Epithelial cell of proximal tubule (primary cell): ENCODE measurements around the gene CPB2. TPM values are rescaled to one million over a fixed set of nuclear protein-coding genes. Genes with fewer than 3 reads are reported as not detected.

Experiments
- DNase-seq: peaks from one replicate; pipeline ENCODE4 v3.0.0-alpha.2; 2011; ENCODE audit warnings: low read depth
- H3K4me3 ChIP-seq: 2 replicates; pipeline ENCODE4 v1.5.1; 2011; ENCODE audit warnings: low read depth, mild to moderate bottlenecking, low read length
- total RNA-seq: library from RNA; depleted of rRNA; stranded (reverse); fragments of >200 nt; gene quantifications from 2 replicates; pipeline ENCODE4 v1.2.3, GENCODE V29; 2015
- TF ChIP-seq, protein P1 (sequence below): conservative IDR thresholded peaks from 2 replicates; pipeline ENCODE4 v1.5.1; 2012; ENCODE audit warnings: low read depth, mild to moderate bottlenecking, low read length

CPB2 gene, protein sequence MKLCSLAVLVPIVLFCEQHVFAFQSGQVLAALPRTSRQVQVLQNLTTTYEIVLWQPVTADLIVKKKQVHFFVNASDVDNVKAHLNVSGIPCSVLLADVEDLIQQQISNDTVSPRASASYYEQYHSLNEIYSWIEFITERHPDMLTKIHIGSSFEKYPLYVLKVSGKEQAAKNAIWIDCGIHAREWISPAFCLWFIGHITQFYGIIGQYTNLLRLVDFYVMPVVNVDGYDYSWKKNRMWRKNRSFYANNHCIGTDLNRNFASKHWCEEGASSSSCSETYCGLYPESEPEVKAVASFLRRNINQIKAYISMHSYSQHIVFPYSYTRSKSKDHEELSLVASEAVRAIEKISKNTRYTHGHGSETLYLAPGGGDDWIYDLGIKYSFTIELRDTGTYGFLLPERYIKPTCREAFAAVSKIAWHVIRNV
- total RNA-seq = not detected in 2 replicates

DNA sequence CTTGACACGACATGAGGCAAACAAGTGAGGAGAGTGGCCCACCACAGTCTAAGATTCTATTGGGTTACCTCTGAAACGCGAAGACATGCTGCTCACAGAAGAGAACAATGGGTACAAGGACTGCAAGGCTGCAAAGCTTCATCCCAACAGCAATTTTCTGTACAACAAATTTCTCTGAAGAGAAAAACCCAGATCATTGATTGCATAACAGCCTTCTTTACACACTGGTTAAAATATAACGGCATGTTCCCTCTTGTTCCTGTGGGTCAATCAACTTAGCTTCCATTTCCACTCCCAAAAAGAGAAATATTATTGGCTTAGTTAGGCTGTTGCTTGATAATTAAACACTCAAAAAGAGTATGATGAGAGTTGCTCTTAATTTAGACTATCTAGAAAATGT is at the start of gene CPB2:
Gene CPB2 (minus strand): TSS at position 166 of the 400 bp plus-strand sequence. CDS start 24 bp downstream, at position 142.
- H3K4me3 ChIP-seq = no peak within 1 kb of the TSS
- TF ChIP-seq, protein P1, sequence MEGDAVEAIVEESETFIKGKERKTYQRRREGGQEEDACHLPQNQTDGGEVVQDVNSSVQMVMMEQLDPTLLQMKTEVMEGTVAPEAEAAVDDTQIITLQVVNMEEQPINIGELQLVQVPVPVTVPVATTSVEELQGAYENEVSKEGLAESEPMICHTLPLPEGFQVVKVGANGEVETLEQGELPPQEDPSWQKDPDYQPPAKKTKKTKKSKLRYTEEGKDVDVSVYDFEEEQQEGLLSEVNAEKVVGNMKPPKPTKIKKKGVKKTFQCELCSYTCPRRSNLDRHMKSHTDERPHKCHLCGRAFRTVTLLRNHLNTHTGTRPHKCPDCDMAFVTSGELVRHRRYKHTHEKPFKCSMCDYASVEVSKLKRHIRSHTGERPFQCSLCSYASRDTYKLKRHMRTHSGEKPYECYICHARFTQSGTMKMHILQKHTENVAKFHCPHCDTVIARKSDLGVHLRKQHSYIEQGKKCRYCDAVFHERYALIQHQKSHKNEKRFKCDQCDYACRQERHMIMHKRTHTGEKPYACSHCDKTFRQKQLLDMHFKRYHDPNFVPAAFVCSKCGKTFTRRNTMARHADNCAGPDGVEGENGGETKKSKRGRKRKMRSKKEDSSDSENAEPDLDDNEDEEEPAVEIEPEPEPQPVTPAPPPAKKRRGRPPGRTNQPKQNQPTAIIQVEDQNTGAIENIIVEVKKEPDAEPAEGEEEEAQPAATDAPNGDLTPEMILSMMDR = no peak
- no peak for DNase-seq

DNA sequence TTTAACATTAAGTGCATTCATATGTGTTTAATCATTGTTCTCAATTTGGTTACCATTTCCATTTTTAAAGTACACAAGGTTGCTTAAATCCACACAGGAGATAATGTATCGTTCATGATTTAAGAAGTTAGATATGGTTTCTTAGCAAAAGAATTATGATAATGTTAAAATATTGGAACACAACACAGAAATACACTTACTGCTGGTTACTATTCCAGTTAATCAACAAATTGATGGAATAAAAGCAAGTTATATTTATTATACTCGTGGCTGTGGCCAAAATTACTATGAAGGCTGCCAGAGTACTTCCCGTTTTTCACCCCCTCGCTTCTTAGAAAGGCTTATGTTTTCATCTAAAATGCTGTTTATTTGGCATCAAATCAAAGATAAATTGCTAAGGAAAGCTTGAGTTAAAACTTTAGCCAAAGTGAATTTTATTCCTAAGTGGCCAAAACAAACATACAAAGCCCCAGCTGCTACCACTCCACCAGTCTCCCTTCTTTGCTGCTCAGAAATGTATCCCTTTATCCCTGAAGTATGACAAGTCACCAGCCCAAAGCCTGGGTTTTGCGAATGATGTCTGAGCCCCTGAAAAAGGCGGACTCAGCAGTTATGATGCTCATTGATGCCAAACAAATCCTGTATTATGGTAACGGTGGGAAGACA is 49.4 kb upstream of the CPB2 start:
- TF ChIP-seq, protein P1 = no peak
- no peak for DNase-seq
- H3K4me3 ChIP-seq = no peak overlapping the region

DNA sequence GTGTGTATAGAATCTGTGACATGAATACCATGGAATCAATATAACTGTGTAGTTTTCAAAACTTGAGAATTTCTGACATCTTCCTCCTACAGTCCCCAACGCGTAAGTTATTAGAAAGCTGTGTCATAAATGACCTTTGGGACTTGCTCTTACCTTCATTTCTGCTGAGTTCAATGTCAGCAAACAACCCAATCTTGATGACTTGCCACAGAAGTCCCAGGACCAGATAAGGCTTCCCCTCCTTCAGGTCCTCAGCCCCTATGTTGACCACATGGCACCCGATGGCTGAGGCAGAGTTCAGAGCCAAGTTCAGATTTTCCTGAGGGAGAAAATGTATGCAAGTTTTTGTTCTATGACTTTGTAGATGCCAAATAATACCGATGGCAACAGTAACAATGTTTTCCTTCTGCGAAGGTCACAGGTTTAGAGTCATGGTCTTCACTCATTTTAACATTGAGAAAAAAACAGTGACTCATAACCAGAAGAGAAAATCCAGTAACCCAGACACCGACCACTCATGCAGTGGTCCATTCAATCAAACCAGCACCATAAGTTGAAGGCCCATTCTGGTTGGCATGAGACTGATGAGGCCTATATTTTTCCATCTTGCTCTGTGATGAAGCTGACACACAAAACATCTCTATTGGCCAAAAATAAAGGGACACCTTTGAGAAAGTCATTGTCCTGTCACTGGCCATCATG is 47.9 kb upstream of the CPB2 start:
- no peak for DNase-seq
- no peak overlapping the region for H3K4me3 ChIP-seq
- TF ChIP-seq, protein P1 = no peak

DNA sequence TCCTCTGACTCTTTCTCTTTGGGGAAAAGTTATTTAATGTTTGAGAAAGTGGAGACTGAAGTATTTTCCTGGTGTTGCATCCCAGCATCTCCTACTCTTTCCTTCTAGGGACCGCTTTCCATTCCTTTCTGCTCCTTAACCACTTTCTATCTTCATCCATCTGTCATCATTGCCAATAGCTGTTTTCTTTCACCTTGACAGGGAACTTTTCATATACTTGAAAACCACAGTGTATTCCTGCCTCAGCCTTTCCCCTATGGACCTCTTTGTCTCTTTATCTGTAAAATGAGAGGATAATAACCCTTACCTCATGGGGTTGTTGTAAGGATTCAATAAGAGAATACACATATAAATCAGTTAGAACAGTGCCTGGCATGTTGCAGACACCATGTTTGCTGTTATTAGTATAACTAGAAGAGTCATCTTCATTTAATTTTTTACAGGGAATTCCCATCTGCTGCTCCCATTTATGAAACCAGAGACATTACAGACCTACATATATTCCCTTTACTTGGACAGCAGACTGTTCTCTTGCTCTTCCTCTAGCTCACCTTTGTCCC is 45.4 kb upstream of the CPB2 start:
- TF ChIP-seq, protein P1 = no peak

DNA sequence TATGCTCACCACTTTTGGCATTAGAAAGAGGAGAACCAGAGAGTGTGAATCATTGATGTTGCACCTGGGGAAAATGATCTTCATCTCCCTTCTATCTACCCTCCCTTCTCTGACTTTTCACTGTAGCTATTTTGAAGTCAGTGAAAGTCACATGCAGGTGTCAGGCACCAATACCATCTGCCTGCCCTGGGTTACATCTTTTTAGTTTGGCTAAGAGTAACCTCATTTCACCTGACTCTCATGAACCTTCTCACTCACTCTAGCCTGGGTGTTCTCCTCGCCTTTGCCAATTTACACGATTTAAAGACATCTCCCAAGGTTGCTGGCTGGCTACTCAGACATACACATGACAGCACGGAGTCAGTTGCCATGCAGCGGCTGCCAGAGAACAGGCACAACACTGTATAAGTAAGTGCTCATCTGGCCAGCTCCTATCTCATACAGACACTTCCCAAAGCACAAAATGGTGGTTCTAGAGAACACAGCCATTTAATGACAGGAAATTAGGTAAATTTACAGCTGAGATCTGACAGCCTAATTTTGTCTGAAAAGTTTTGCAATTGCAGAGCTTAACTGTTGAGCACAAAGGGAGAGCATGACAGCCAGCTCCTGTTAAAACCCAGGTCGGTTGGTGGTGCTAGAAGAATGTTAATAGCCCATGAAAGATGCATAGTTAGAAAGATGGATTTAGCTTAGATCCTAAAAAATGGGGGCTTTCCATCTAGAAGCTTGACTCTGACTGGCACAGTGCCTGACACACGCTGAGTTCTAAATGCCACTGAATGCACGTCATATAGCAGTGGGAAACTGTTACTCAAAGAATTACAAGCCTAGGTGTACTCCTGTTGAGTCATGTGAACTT is 44.7 kb upstream of the CPB2 start:
- TF ChIP-seq, protein P1 = no peak
- H3K4me3 ChIP-seq = no peak overlapping the region
- DNase-seq = no peak

More for the DNA sequence above, 45.4 kb upstream of the CPB2 start:
- H3K4me3 ChIP-seq = no peak overlapping the region
- no peak for DNase-seq

DNA sequence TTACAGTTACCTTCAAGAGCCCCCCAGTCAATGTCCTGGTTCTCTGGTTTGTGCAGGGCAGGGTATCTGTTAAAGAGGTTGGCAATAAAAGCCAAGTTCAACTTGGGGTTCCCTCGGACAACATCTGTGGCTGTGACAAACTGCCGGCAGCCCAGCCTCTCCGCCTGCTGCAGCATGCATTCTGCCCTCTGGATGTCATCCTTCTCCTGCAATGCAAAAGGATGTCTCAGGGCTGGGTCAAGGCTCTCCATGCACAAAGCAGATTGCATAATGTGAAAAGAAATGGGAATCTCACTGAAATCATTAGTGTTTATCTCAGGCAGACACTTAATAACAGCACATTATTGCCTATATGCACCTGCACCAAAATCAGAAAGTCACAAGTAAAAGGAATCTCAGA is 42.1 kb upstream of the CPB2 start:
- DNase-seq = no peak
- no peak overlapping the region for H3K4me3 ChIP-seq
- TF ChIP-seq, protein P1 = peak; percentile 61
